Measurements from ENCODE around the gene HLCS. TPM values are rescaled to one million over a fixed set of nuclear protein-coding genes. Genes with fewer than 3 reads are reported as not detected.

HLCS gene
- total and polyA plus RNA-seq, 10 of the 15 experiments (the other 5 are each of a cell fraction or from before 2014, with no cell fraction given), result 1.5 to 12.7 (median 9.6) TPM

- H3K4me1 ChIP-seq (ENCODE audit: control insufficient read depth, insufficient read depth, low read length), result no peaks in the 10 kb centered on the region
- H3K79me2 ChIP-seq (ENCODE audit: control insufficient read depth, insufficient read depth, low read length), result no peaks in the 10 kb centered on the region
- DNase-seq (ENCODE audit: low read depth, low spot score) (no peak), ATAC-seq (no peak), FAIRE-seq (no peak)
- no peaks in the 10 kb centered on the region for H3K36me3 ChIP-seq (ENCODE audit: control insufficient read depth in 2 of 2, insufficient read depth in 2 of 2, low read length in 1 of 2)
- no peaks in the 10 kb centered on the region; a peak in 2 of 4 replicates for H3K27me3 ChIP-seq (replicated peaks in 1 of 2; ENCODE audit: control insufficient read depth in 2 of 2, insufficient read depth in 2 of 2, low read length in 1 of 2)
- H3K9me3 ChIP-seq (replicated peaks; ENCODE audit: control insufficient read depth, insufficient read depth, low read length), result no peaks in the 10 kb centered on the region
- no peak for TF ChIP-seq CHD2 (IDR thresholded peaks at IDR 0.05; ENCODE audit: borderline replicate concordance, low read depth, low read length)
- no peak for TF ChIP-seq ZBTB33 (IDR thresholded peaks at IDR 0.05)
- no peak for TF ChIP-seq MEF2A (IDR thresholded peaks at IDR 0.05; ENCODE audit: insufficient read depth, low read depth, low read length)
- TF ChIP-seq BACH1 (IDR thresholded peaks at IDR 0.05; ENCODE audit: borderline replicate concordance), result no peak
- TF ChIP-seq PBX3 (IDR thresholded peaks at IDR 0.05; ENCODE audit: insufficient replicate concordance, low read depth, low read length), result no peak
- TF ChIP-seq ZNF622 (IDR thresholded peaks at IDR 0.05), result no peak
- TF ChIP-seq BMI1 (IDR thresholded peaks at IDR 0.05; ENCODE audit: borderline replicate concordance), result no peak
- TF ChIP-seq CHD1 (IDR thresholded peaks at IDR 0.05; ENCODE audit: low read depth, low read length), result no peak
- TF ChIP-seq IRF5 (IDR thresholded peaks at IDR 0.05; ENCODE audit: borderline replicate concordance), result no peak
- TF ChIP-seq ZBTB11 (CRISPR knock-in tag; IDR thresholded peaks at IDR 0.05), result no peak
- no peak for TF ChIP-seq NFYB (IDR thresholded peaks at IDR 0.05; ENCODE audit: insufficient read depth, low read depth, low read length)
- no peak for TF ChIP-seq E4F1 (IDR thresholded peaks at IDR 0.05; ENCODE audit: borderline replicate concordance, partially characterized antibody)
- intact Hi-C loops (cut with micrococcal nuclease; ENCODE audit: unreplicated experiment) (loop anchor here (10.0 kb wide), 1 partner anchor 305 kb away; no protein-coding TSS in a partner anchor), in situ Hi-C loops (cut with MboI) (no loop called here)
- no peak overlapping the region for H3K4me3 ChIP-seq
- RAD21 ChIA-PET (ENCODE audit: unreplicated experiment), result no interaction called here
- no peak overlapping the region for H3K4me2 ChIP-seq (ENCODE audit: control insufficient read depth, insufficient read depth)
- no TSS peak for BruUV-seq (replicated peaks)
- H4K20me1 ChIP-seq (ENCODE audit: control insufficient read depth, insufficient read depth), result no peaks in the 10 kb centered on the region
- H3K27ac ChIP-seq (ENCODE audit: control insufficient read depth, insufficient read depth), result no peak overlapping the region
- CTCF ChIA-PET, result no interaction called here
- SMC1A ChIA-PET (ENCODE audit: uncharacterized antibody, unreplicated experiment), result no interaction called here
- 25% methylated on average over 15 of the region's 18 CpGs for WGBS (ENCODE audit: insufficient coverage, insufficient replicate concordance, low lambda C conversion rate, missing lambda C conversion rate)
- no peak overlapping the region for H3K9ac ChIP-seq (ENCODE audit: control insufficient read depth, insufficient read depth, low read length)
- H2AFZ ChIP-seq (ENCODE audit: control insufficient read depth, low read depth, low read length), result no peak overlapping the region
- POLR2A ChIA-PET, result interaction anchor here (0.6 kb wide), 1 partner anchor 56 kb away, joined by 3 read pairs; no protein-coding TSS in a partner anchor
Measured at GRCh38 chr21:36729310-36729970, 237.0 kb downstream of the HLCS start.

Data from GM12878 (cell line).